GM19324 (cell line): Measurements from ENCODE around the gene BPIFB2.

Source experiments
- ATAC-seq: cut with Tn5 transposase; IDR thresholded peaks from one replicate; pipeline ENCODE4 v1.9.1; 2021; ENCODE audit warnings: mild to moderate bottlenecking, moderate library complexity; ENCODE audit not compliant: unreplicated experiment, low FRiP score

BPIFB2 gene

DNA sequence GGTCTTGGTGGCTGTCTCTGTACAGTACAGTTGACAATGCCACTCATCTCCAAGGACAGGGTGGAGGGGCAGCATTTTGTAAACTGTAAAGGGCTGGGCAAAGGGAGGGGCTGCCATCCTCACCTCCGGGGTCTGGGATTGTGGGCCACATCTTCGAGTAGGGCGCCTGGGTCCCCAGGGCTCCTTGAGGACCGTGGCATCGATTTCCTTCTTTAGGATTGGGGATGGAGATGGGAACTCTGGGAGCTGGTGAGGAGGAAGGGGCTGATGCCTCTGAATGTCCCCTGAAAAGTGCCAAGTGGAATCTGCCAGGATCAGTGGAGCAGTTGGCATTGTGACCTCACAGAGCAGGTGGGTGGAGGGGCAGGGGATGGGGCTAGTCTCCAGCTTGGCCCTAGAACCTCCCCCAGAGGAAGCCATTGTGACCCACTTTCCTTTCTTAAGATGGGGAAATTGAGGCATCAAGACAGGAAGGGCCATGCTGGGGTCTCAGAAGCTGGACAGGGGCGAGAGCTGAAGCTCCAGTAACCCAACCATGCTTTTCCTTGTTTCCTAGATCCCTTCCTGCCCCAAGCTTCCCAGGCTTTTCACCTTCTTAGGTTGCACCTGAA is 3.3 kb upstream of the BPIFB2 start, which contains the start of gene SUN5:
Gene SUN5, minus strand, starts transcription at position 293 of the 611 bp plus-strand sequence. Its CDS starts 93 bp downstream, at position 200.
- no peak for ATAC-seq

- ATAC-seq = no peak
Observed at GRCh38 chr20:33005132-33005566, 2.4 kb upstream of the BPIFB2 start.

GRCh38 chr20:33005908-33006775 is 1.4 kb upstream of the BPIFB2 start:
- no peak for ATAC-seq

GRCh38 chr20:33006776-33007375 is 628 bp upstream of the BPIFB2 start:
- no peak for ATAC-seq

DNA sequence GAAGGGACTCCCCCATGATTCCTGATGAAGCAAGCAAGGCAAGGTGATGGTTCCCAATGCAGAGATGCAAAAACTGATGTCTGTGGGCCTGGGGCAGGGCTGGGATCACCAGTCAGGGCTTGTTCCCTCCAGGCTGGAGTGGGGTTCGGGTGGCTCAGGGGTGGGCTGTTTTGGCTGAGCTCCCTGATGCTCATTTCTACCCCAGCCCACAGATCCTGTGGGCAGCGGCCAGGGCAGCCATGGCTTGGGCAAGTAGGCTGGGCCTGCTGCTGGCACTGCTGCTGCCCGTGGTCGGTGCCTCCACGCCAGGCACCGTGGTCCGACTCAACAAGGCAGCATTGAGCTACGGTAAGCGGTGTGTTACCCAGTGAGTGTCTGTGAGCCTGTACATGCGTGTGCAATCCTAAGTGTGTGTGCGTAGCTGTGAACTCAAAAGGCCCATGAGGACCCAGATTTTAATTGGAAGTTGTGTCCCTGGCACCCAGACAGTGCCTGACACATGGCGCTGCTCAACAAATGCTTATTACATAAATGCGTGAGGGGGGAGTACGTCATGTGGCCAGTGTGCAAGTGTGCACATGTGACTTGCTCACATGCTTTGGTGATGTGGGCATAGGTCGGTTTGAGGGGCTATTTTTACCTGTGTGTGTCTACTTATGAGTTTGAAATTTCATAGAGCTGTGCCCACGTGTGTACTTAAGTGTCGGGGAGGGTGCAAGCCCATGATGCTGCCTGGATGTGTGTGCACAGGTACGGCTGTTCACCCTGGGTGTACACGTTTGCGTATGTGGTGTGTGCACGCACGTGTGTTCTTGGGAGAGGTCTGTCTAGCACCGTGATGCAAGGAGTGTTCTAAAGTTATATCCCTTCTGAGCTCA is 1.1 kb downstream of the BPIFB2 start:
- no peak for ATAC-seq

GRCh38 chr20:33009214-33010132 is 2.0 kb downstream of the BPIFB2 start:
- no peak for ATAC-seq

DNA sequence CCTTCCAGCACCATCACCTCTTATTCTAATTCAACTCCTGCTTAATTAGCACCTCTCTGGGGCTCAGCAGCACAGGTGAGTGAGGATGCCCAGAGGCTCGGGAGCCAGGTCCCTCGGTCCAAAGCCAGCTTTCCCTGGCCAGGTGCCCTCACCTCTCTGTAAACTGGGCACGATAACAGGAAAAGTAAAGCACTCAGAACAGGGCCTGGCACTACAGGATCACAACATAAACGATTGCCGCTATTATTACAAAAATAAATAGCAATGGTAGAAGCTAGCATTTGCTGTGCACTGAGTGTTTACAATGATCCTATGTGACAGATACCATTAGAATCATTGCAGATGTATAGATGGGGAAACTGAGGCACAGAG is 2.6 kb downstream of the BPIFB2 start:
- no peak for ATAC-seq

DNA sequence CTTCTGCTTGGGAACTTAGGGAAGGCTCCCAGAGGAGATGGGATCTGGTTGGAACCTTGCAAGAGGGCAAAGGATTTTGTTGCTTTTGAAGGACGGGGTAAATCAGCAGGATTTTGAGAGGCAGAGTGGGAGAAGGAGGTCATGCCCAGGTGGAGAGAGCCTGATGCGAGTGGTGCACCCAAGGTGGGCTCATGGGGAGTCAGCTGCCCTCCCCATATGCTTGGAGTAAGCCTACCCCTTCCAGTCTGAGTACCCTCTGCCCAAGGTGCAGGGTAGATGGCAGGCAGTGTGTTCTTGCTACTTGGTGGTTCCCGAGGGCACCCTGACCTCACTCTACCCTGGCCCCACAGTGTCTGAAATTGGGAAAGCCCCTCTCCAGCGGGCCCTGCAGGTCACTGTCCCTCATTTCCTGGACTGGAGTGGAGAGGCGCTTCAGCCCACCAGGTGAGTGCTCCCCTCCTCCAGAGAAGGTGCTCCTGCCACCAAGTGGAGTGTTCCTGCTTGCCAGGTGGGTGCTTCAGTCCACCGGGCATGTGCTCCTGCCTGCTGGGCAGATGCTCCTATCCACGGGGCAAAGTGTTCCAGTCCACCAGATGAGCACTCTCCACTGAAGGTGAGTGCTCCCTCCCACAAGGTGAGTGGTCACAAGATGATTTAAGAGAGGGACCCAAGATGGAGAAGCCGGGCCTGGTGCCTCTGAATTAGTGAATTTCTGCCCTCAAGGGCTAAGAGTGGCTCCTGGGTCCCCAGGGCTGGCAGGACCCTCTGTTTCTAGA is 3.4 kb downstream of the BPIFB2 start:
- ATAC-seq = no peak

DNA sequence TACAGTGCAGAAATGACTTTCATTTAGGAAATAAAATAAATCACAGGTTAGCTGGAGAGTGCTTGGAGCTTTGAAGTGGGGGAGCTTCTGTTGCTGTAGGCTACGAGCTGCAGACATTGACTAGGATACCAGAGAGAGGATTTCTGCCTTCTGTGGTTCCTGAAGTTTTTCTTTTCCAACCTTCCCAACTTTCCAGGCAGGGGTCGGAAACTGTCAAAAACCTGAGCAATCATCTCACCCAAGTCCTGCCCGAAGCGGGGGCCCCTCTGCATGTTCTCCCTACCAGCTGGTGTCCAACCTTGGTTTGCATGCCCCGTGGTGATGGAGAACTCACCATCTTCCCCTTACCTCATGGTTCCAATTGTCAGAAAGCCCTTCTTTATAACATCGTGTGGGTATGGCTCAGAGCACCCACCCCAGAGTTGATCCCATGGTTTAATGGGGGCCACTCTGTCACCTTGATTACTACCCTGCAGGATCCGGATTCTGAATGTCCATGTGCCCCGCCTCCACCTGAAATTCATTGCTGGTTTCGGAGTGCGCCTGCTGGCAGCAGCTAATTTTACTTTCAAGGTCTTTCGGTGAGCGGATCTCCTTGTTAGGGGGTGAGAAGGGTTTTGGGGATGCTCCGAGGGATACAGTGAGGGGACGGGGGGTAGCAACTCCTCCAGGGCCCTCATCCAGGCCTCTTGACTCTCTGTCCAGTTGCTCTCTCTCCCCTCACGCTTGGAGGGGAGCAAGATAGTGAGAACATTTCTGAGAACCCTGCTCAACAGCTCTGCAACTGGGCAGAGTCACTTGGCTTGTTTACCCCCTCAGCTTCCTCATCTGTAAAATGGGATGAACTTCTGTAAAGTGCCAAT is 5.1 kb downstream of the BPIFB2 start:
- no peak for ATAC-seq

GRCh38 chr20:33013701-33014326 is 6.3 kb downstream of the BPIFB2 start:
- ATAC-seq = no peak

DNA sequence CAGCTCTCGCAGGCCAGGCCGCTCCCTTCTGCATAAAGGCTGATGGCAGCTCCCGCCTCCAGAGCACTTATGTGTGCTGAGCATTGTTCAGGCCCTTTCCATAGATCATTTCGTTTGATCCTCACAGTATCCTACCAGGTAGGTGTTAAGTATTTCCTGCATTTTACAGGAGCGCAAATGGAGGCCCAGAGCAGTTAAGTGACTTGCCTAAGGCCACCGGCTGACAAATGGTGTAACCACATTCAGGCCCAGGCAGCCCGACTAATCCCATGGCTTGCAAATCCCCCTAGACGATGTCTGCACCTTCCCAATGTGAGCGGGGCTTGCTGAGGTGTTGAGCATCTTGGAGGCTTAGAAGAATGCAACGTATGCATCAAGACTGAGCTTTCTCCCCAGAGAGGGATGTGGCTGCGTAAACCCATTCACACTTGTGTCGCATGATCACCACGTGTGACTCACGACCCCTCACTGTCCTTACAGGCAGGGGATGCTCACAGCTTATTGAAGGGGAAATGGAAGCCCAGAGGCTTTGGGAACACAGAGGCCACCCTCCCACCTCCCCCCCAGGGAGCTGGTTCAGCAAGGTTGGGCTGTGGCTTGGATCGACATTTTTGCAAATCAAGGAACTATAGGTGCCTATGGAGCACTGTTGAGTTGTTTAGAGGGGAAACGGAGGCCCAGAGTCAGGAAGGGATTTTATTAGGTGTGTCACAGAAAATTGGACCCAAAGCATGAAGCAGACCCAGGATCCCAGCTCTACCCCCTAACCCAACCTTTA is 7.0 kb downstream of the BPIFB2 start:
- ATAC-seq = no peak

DNA sequence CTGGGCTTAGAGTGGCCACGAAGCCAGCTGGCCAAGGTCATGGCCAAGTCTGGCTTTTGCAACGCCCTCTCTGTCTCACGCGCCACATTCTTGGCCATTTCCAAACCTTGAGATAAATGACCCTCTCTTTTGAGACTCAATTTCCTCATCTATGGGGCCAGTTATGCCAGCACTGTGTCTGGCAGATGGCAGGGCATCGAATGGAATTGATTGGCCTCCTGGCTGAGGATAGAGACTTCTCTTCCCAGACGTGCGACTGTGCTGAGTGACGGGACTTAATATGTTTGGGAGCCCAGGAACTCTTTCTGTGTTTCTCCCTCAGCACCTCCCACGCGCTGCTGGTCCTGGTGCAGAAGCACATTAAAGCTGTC is 7.6 kb downstream of the BPIFB2 start:
- no peak for ATAC-seq

GRCh38 chr20:33015700-33016580 is 8.4 kb downstream of the BPIFB2 start:
- ATAC-seq = no peak

DNA sequence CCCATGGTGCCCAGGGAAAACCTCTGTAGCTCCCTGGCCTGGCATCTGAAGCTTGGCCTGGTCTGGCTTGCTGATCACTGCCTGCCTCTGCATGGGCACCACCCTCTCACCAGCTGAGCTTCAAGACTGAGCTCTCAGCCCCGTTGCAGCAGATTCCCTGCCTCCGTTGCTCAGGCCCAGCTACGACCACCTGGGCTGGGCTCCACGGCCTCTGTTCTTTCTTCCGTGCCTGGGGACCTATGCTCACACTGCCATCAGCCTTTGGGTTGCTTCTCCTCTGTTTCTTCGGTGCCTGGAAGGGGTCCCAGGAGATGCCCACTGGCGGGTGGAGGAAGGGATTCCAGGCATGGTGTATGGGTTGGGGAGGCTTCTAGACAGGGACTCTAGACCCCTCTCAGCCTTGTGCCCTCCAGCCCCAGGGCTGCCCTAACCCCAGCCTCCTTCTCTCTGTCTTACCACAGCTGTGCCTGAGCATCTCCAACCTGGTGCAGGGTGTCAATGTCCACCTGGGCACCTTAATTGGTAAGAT is 9.1 kb downstream of the BPIFB2 start:
- no peak for ATAC-seq

DNA sequence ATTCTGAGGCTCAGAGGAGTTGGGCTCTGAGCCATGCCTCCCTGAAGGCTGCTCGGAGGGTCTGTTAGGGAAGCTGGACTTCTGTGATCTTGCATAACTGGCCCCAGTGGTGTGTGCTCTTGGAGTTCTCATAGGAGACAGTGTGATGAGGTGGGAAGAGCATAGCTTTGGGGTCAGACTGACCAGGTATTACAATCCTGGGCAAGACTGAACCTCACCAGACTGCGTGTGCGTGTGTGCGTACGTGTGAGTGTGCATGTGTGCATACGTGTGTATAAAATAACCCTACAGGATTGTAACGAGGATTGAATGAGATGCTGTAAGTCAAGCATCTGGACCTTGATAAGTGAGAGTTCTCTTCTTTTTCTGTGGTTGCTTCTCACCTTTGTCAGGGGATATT is 10.0 kb downstream of the BPIFB2 start:
- no peak for ATAC-seq
